GM19238 (cell line): ENCODE results near the gene INPP4B.
"Not testable (repeated sequence)": the region's sequence is repeated elsewhere in the genome, so short reads cannot be mapped to it uniquely, and the experiment has no call there.

Experiments used
- DNase-seq: peaks from one replicate; pipeline ENCODE4 v3.0.0; 2011; ENCODE audit warnings: low spot score; ENCODE audit not compliant: insufficient read length

The INPP4B gene

DNA sequence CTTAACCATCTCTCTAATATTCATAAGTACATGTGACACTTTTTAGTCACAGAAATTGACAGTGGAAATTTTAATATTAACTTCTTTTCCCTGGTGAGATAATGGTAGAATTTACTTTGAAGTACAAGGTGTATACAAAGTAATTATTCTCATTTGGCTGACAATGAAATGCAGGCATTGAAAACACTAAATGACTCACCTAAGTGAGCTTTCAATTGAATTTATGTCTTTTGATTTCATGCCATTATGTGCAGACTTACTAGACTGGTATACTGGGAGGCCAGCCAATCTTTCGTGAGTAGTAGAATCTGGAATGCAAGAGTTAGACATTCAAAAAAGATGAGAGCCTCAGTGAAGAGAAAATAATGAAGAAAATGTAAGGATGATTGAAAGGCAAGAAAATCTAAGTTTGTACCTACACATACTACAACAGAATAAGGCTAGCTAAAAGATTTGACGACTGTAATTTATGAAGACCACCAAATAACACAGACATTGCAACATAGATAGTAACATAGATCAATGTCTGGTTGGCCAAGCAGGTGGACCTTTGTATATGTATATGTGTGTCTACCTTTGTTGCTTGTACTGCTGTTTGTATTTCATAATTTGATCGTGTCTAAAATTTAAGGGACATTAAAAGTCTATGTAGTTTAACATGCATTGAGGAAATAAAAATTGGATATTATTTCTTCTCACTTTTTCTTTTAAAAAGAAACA, 750.1 kb downstream of the INPP4B start:
- DNase-seq, result no peak

DNA sequence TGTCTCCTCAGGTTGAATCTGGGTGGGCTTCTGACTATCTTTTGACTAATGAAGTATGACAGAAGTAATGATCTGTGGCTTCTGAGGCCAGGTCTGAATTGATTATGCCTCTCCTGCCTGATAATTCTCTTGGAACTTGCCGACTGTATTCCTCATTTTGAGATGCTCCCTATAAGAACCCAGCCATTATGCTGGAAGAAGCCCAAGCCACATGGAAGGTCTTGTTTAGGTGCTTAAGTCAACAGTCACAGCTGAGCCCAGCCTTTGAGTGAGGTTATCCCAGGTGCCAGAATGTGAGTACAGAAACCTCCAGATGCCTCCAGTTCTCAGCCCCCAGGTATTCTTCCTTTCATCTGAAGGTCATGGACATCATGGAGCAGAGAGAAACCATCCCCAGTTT, 753.2 kb downstream of the INPP4B start:
- no peak for DNase-seq

DNA sequence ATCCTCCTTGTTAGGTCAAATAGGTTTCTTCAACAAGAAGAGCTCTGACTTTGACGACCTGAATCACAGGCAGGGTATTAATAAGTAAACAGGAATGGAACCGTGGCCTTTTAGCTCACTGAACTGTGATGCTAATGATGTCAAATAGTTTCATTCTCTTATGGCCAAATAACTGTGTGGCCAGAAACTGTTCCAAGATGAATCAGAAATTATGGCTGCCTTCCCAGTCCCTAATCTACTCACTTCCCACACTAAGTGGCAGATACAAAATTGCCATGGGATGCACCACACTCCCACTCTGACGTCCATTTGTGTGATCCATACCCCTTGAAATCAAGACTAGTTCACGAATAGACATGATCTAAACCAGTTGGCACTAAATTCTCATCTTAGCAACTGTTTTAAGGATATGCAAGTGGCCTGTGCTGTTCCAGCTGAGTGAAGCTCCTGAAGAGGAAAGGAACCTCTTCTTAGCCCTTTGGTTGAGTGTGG, 754.4 kb downstream of the INPP4B start:
- DNase-seq, result no peak

DNA sequence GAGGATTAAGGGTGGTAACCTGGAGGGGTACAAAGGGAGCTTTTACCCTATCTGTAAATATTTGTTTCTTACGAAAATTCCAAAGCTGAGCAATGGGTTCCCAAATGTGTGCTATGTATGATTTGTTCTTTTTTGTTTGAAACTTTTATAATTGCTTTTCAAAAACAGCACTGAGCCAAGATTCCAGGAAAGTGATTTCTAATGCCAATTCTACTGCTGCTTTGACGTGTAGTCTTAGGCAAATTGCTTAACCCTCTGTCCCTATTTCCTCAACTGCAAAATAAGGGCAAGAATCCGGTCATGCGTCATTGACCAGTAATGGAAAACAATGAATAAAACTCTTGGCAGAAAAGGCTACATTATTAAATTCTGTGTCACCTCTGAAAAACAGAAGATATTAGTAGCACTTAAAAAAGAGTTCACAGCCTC, 755.0 kb downstream of the INPP4B start:
- no peak for DNase-seq

DNA sequence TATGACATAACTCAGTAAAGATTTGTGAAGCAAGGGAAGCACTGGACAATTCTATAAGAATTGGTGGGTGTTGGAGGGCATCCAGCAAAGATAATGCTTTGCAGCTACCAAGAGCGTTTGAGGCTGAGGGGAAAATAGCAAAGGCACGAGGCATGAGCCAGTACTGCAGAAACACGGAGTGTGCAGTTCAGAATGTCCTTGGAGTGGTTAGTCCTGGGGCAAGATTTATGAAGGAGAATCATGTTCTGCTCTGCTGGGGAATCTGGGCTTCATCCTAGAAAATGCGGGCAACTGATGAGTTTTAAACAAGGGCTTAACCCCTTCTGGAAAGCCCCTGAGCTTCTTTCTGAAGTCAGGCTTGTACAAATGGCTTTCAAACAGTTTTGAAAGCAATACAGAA, 757.2 kb downstream of the INPP4B start:
- no peak for DNase-seq

DNA sequence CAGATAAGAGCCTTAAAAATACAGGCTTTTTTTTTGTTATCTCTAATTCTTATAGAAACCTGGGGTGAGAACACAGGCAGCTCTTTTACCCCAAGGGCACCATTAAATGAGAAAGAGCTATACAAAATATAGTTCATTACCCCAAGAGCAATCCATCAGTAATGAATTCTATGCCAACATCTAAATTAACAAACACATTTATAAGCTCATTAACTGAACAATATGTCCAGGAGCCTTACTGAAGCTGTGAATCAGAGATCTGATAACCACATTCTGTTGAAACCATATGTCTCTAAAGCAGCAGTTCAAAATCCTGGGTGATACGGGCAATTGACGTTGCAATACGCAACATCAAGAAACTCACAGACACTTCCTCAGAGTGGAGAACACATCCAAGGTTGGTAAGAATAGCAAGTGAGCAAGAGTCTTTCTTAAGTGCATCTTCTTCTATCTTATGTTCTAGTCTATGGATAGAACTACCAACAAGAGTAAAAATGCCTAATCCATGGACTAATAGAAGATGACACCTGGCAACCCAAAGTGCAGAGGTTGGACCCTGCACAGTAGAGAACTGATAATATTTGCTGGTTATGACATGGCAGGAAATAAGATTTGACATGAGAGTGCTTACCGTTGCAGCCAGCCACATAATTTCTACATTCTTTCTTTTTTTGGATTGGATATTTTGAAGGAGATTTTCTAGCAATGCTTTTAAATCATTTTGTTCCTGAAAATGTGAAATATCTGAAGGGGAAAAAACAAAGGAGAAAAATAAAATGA, 760.4 kb downstream of the INPP4B start:
- no peak for DNase-seq

DNA sequence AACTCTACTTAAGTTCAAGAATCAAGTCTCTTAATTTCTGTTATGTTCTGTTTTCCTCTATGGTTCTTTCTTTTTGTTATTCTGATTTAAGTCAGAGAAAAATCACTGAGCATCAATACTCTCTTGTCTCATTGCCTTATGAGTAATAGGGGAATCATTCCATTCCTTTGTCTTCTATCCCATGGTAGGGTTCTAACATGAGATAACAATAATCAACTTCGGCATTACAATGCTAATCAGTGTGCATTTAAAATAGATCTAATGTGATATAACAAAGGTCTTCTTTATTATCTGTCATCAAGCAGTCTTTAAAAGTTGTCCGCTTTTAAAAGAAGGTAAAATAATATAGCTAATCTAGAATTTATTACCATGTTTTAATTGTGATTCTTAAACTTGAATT, 762.8 kb downstream of the INPP4B start:
- no peak for DNase-seq

DNA sequence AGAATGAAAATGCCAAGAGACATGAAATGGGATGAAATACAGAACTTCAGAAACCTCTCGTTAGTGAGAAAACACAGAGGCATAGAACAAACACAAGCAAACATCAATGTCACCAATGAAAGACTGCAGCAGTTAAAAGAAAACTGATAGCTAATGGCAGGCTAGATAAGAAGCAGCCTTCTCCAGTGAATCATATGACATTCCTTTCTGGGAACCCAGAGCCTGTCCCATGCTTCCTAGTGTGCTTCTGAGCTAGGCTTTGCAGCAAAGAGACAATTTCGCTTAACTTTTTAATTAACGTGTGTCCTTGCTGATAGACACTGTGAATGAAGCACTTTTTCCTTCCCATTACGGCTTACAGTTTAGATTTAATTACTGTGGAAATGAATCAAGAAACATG, 765.1 kb downstream of the INPP4B start:
- DNase-seq, result no peak

DNA sequence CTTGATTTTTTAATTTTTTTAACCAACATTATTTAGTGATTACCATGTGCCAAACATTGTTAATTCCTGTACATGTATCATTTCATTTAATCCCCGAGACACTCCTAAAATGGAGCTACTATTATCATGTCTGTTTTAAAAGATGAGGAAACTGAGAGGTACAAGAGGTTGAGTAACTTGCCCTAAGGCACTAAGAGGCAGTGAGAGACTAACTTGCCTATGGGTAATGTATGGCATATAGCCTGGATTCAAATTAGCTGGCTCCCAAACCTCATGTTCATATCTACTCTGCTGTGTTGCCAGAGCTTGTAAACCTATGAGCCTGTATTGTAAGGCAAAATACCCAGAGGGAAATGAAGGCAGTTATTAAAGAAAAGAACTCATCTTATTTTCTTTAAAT, 766.1 kb downstream of the INPP4B start:
- DNase-seq, result no peak

DNA sequence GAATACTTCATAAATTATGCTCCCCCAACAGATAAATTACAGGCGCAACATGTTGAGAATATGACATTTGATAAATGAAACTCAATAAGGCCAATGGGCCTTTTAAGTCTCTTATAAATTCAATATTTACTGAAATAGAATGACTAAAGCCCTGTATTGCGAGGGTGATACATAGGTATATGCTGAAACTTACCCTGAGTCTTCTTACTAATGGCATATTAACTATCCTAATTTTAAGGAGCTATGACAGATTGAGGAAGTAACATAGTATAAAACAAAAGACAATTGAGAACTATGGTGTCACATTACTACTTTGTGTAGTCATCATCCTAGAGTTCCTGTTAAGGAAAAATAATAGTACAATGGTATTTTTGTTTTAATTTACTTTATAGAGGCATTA, 769.1 kb downstream of the INPP4B start:
- DNase-seq, result no peak

DNA sequence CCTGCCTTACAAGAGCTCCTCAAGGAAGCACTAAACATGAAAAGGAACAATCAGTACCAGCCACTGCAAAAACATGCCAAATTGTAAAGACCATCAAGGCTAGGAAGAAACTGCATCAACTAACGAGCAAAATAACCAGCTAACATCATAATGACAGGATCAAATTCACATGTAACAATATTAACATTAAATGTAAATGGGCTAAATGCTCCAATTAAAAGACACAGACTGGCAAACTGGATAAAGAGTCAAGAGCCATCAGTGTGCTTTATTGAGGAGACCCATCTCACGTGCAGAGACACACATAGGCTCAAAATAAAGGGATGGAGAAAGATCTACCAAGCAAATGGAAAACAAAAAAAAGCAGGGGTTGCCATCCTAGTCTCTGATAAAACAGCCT, 777.8 kb downstream of the INPP4B start:
- not testable (repeated sequence) for DNase-seq

DNA sequence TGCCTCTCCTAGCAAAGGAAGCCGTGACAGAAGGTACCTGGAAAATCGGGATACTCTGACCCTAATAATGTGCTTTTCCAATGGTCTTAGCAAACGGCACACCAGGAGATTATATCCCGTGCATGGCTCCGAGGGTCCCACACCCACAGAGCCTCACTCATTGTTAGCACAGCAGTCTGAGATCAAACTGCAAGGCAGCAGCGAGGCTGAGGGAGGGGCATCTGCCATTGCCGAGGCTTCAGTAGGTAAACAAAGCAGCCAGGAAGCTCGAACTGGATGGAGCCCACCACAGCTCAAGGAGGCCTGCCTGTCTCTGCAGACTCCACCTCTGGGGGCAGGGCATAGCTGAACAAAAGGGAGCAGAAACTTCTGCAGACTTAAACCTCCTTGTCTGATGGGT, 779.5 kb downstream of the INPP4B start:
- DNase-seq, result not testable (repeated sequence)

DNA sequence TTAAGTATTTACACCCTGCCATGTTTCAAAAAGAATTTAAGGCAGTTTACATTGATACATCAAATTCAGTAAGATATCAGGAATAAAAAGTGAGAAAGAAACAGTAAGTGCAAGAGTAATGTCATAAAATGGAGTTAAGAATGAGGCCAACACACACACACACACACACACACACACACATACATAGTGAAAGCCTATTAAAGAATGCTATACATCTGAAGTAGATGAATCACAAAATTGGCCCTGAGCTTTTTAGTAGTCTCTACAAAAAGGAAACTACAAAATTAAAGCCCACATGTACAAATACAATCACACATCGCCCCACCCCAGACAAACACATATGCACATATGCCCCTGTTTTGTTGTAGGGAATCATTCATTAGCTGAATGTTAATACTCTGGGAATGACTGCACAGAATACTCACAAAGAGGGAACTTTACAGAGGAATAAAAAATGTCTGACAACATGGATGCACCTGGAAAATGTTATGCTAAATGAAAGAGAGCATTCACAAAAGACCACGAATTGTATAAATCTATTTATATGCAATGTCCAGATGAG, 780.9 kb downstream of the INPP4B start:
- no peak for DNase-seq

DNA sequence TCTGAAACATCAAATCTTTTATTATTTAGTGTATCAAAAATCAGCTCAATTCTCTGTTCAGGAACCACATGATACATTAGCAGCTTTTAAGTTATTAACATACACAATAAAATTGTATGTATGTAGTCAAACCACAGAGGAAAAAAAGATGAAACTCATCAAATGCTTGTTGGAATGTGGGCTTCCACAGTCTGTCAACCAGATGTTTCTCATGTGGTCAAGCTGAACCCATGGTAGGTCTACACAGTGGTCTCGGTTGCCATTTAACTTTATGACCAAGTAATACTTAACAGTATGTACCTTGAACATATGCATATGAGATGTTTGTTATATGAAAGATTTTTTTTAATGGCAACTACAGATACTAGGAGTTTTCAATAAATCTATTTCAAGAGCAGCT, 781.9 kb downstream of the INPP4B start:
- DNase-seq, result no peak

DNA sequence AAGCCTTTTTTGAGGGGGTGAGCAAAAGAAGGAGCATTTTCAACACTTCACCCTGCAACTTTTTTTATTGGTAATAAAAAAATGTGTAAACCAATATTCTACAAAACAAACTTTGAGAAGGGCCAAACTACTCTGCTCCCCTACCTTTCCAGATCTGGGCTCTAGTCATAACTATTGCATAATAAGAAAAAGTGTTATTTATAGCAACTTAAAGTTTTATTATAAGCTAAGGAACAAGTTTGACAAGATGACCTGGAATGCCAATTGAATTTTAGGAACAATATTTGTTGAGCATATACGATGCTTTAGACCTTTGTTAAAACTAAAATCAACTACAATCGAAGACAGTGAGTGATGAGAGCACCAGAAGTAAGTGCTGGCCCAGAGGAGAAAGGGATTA, 800.1 kb downstream of the INPP4B start:
- DNase-seq, result no peak

DNA sequence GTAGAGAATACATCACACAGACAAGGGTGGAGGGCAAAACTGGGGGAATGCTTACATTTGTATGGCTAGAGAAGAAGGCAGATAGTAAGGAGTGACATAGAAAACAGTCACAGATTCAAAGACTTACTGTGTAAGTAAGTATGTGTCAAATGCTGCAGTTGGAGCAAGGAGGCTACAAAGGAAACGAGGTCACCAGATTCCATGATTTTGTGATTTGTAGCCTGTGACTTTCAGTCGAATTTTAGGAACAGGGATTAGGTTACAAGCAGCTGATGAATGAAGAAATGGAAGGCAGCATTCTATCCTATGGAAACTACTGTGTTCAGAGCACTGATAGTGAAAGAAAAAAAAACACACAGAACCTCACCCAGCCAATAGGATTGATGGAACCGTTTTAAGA, 801.8 kb downstream of the INPP4B start:
- DNase-seq, result no peak

DNA sequence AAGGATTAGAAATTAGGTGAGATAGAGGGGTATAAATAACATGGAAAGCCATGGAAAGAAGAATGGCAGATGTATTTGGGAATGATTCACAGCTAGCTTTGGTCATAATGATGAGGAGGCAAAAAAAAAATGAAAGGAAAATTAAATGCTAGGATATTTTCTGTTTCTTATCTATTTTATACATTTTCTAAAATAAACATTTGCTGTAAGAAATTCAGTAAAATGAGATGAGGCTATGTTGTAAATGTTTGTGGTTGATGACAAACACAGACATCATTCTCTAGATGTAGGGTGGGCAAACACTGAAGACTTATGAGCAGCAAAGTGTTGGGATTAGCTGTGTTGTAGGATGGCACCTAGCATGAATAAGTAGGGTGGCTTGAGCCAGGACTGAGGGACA, 802.6 kb downstream of the INPP4B start:
- DNase-seq, result no peak

DNA sequence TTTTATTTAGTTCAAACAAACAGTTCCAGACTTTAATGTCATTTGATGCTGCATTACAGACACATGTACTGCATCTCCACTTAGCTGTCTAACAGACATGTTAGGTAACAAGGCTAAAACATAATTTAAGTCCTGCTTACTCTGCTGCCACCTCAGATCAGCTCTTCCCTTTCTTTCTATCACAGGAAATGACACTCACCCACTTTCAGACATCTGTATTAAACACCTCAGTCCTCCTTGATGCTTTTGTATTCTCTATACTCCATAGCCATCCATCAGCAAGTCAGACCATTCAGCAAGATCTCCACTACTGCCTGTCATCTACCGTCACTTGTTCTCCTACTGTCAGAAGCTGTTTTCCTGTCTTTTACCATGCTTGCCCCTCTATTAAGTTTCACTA, 804.3 kb downstream of the INPP4B start:
- no peak for DNase-seq

DNA sequence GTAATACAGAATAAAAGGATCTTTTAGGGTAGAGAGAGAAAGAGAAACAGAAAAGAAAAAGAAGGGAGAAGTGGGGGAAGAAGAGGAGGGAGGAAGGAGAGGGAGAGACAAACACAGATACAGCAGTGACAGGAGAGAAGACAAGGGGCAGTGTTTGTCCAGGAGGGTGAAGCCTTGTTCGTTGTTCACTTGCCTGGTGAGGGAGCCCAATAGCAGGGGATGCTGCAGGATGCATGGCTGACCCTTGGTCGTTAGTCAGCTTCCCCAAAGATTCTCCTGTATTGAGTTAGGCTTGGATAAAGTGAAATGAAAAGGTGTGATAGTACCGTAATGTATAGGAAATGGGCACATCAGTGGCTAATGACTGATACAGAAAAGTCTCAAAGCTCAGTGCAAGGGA, 806.1 kb downstream of the INPP4B start:
- DNase-seq, result no peak

DNA sequence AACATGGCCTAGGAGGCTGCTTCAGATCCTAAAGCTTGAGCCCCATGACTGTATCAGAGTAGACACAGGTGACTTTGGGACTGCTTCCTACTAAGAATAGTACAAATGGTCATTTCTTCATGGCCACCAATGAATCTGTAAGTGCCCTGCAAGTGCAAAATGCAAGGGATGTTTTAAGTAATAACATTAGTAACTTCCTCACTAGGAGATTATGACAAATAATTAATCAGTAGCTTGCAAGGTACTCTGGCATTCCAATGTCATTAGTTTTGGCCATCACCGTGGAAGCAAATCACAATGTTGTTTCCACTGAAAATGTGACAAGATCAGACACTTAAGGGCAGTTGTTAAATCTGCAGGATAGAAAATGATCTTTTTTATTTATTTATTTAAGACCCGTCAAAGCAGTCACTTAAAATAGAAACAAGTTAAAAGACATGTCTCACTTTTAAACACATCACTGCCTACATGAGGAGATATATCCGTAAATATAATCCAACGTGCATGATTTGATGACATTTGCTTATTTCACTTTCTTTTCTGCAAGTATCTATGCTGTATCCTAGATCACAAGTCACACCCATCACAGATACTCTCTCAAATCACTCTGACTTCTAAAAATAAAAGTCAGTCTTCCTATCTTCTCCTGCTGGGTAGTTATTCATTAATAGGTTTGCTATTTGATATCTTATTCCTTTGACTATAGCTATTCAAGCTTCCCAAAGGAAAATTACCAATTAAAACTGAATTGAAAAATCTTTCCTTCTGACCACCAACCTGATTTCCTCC, 809.1 kb downstream of the INPP4B start:
- DNase-seq, result no peak

DNA sequence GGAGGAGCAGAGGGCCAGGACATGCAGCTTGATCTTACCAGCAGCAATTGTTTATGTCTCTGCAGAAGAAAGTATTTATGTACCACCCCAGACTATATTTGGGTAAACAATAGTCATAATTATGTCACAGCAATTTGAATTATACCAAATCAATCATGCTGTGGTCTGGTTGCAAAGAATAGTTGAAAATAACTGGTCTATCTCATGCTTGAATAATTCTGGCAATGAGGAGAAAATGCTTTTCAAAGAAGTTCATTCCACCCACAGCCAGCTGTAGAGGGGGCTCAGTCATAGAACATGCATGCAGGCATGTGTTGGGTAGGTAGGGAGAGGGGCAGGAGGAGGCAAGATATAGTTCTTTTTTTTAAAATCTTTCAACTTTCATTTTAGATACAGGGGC, 810.5 kb downstream of the INPP4B start:
- DNase-seq, result no peak

DNA sequence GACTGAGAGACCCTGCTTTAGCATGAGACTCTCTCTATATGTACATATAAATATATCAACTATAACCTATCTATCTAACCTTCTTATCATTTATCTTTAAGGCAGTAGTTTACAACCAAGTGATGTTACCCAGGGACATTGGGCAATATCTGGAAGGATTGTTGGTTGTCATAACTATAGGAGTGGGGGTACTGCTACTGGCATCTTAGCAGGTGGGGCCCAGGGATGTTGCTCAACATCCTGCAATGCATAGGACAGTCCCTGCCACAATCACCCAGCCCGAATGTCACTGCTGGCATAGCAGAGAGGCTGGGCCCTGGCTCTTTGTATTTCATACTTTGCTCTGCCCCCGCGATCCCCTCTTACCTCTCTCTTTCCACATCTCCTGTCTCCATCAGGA, 812.0 kb downstream of the INPP4B start:
- DNase-seq, result no peak
